Breast epithelium (tissue), 4 donors: ENCODE results near the gene VPS41. TPM values are rescaled to one million over a fixed set of nuclear protein-coding genes. Genes with fewer than 3 reads are reported as not detected.

ENCODE experiments used
- DNase-seq, 2 donors: peaks; one replicate each; pipeline ENCODE4 v3.0.0-alpha.2; 2019; ENCODE audit warnings: low spot score in 2 of 2
- H3K27ac ChIP-seq, 2 donors: fragments of 200-600 bp; sonication (generic) in 1 of 2; one replicate each; pipeline ENCODE4 v1.5.1; 2016 to 2019; ENCODE audit warnings: mild to moderate bottlenecking in 1 of 2
- H3K27me3 ChIP-seq, 2 donors: fragments of 200-600 bp; sonication (generic) in 1 of 2; one replicate each; pipeline versions ENCODE4 v1.5.1 to v1.6.0; 2017 to 2019; ENCODE audit warnings: control low read depth in 1 of 2, mild to moderate bottlenecking in 1 of 2
- H3K36me3 ChIP-seq: fragments of 200-600 bp; one replicate; pipeline ENCODE4 v1.5.1; 2019
- H3K4me1 ChIP-seq, 2 donors: fragments of 200-600 bp; sonication (generic); one replicate each; pipeline ENCODE4 v1.5.1; 2016 to 2019; ENCODE audit warnings: control low read depth in 1 of 2
- H3K4me3 ChIP-seq, 3 donors: fragments of 200-600 bp; sonication (generic); 1 replicate in 2 of 3; 2 replicates in 1 of 3; pipeline ENCODE4 v1.5.1; 2016 to 2019; ENCODE audit warnings: mild to moderate bottlenecking in 3 of 3, moderate library complexity in 2 of 3
- H3K9me3 ChIP-seq, 2 donors: fragments of 200-600 bp; sonication (generic) in 1 of 2; one replicate each; pipeline ENCODE4 v1.5.1; 2016 to 2019; ENCODE audit warnings: control low read depth in 1 of 2
- POLR2A ChIP-seq: fragments of 450-650 bp; IDR thresholded peaks from one replicate; pipeline ENCODE4 v1.6.1; 2016; ENCODE audit warnings: antibody characterized with exemption, mild to moderate bottlenecking, moderate library complexity
- POLR2AphosphoS5 ChIP-seq, 3 donors: sonication (generic); formaldehyde crosslinking; IDR thresholded peaks; one replicate each; pipeline ENCODE4 v1.6.1; 2017; ENCODE audit warnings: antibody characterized with exemption in 3 of 3
- intact Hi-C: fragments of 100-400 bp; cut with DNase I; formaldehyde crosslinking; loops from one replicate; pipeline ENCODE4 v1.15.1; 2023; ENCODE audit warnings: low total_unique reads
- total RNA-seq, 3 donors: library from RNA; depleted of rRNA; stranded (reverse); fragments of >200 nt; gene quantifications; one replicate each; pipeline ENCODE4 v1.1.0, GENCODE V29; 2016
- TF ChIP-seq, protein P1 (sequence below), 3 donors: fragments of 450-650 bp; IDR thresholded peaks; one replicate each; pipeline ENCODE4 v1.5.1; 2016 to 2017; ENCODE audit warnings: antibody characterized with exemption in 3 of 3, mild to moderate bottlenecking in 3 of 3, moderate library complexity in 3 of 3

The VPS41 gene
- total RNA-seq, 3 donors from 2014 or later, result 40.6 to 55.8 (median 45.8) TPM

DNA sequence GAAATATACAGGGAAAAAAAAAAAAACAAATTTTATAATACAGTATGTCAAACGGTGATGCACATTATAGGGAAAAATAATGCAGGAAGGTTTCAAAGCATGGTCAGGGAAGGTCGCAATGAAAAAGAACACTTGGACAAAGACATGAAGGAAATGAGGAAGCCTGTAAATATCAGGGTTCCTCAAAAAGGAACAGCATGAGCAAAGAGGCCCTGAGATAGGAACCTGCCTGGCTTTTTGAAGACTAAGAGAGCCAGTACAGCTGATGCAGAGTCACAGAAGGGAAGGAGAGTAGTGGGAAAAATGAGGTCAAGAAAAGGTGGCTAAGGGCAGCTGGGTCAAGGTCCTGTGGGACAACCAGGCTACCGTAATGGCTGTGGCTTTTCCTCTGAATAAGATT lies 1.9 kb downstream of the VPS41 start:
- DNase-seq, result no peak
- intact Hi-C loops, result no loop called here
- TF ChIP-seq POLR2A (no peak), POLR2AphosphoS5 (IDR thresholded peaks at IDR 0.05) (no peak)
- TF ChIP-seq, protein P1, sequence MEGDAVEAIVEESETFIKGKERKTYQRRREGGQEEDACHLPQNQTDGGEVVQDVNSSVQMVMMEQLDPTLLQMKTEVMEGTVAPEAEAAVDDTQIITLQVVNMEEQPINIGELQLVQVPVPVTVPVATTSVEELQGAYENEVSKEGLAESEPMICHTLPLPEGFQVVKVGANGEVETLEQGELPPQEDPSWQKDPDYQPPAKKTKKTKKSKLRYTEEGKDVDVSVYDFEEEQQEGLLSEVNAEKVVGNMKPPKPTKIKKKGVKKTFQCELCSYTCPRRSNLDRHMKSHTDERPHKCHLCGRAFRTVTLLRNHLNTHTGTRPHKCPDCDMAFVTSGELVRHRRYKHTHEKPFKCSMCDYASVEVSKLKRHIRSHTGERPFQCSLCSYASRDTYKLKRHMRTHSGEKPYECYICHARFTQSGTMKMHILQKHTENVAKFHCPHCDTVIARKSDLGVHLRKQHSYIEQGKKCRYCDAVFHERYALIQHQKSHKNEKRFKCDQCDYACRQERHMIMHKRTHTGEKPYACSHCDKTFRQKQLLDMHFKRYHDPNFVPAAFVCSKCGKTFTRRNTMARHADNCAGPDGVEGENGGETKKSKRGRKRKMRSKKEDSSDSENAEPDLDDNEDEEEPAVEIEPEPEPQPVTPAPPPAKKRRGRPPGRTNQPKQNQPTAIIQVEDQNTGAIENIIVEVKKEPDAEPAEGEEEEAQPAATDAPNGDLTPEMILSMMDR (IDR thresholded peaks at IDR 0.05), result no peak
- Histone ChIP-seq H3K27me3 (no peaks in the 10 kb centered on the region), H3K36me3 (no peaks in the 10 kb centered on the region), H3K4me3 (no peak overlapping the region), H3K4me1 (peaks cover 0 to 6% of the 10 kb centered on the region in 2 donors), H3K27ac (no peak overlapping the region), H3K9me3 (no peaks in the 10 kb centered on the region)

DNA sequence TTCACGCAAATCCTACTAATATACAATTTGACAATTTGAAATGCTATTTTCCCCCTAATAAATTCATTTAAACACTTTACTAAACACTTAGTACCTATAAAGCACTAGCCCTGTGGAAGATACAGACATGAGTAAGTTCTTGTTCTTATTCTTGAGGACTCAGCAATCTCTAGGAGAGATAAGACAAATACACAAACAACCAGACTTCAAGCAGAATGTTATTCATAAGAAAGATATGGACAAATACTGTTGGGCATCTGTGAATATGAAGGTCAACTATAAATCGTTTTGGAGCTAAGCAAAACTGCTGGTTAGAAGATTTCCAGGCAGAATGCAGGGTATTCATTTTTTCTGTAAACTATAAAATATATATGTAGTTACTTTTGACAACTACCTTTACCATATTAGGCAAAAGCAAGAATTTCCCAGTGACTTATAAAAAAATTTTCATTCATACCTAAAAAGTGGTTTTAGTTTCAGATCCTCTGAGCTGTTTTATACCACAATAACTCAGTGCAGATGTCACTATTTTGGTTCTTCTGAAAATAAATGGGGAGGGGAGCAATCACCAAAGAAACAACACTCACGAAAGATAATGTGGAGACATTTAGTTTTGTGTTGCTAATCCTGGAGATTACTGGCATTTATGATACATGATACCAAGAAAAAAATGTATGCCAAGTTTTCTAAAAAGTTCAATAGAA lies 3.8 kb downstream of the VPS41 start:
- Histone ChIP-seq H3K9me3 (no peaks in the 10 kb centered on the region), H3K36me3 (no peaks in the 10 kb centered on the region), H3K4me1 (peaks cover 0 to 6% of the 10 kb centered on the region in 2 donors), H3K27ac (no peak overlapping the region), H3K27me3 (no peaks in the 10 kb centered on the region), H3K4me3 (no peak overlapping the region)
- DNase-seq, result no peak
- intact Hi-C loops, result no loop called here
- TF ChIP-seq POLR2A, result no peak
- TF ChIP-seq, protein P1 (IDR thresholded peaks at IDR 0.05), result no peak
- no peak for TF ChIP-seq POLR2AphosphoS5 (IDR thresholded peaks at IDR 0.05)

DNA sequence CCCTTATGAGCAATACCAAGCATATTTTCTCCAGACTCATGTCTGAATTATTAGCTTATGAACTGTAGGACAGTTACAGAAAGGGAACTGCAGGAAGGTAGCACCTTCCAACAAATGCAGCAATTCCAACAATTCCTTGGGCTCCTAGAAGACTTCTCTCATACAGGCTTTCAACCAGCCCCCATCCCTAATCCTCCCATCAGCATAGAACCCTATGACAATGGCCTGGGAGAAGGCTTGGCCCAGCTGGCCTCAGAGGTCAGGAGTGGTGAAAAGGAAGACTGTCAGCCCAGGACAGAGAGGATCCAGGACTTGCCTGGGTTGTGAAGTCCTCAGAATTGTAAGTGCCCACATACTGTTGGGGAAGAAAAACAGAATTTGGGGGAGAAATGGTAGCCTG lies 5.9 kb downstream of the VPS41 start:
- Histone ChIP-seq H3K9me3 (no peaks in the 10 kb centered on the region), H3K36me3 (no peaks in the 10 kb centered on the region), H3K27ac (no peak overlapping the region), H3K27me3 (no peaks in the 10 kb centered on the region), H3K4me3 (no peak overlapping the region), H3K4me1 (peaks cover 0 to 4% of the 10 kb centered on the region in 2 donors)
- intact Hi-C loops, result no loop called here
- DNase-seq, result no peak
- TF ChIP-seq POLR2AphosphoS5 (IDR thresholded peaks at IDR 0.05) (no peak), POLR2A (no peak)
- TF ChIP-seq, protein P1 (IDR thresholded peaks at IDR 0.05), result no peak

DNA sequence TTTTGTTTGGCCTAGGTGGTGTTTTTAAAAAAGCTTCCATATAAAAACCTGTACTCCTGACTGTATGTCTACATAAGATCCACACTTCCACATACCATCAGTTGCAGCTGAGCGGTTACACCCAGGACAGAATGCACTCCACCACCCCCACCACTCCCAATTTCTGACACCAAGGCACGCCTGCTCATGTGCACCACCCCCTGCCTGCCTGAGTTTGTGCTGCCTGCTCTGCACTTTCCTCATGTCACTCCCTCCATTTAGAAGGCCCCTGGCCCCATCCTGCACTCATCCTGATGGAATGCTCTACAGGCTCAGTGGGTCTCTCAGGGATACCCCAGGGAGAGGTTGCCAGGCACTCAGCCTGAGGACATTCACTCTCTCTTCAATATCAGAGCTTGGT lies 6.5 kb downstream of the VPS41 start:
- no peaks in the 10 kb centered on the region for H3K27me3 ChIP-seq
- DNase-seq, result no peak
- TF ChIP-seq POLR2AphosphoS5 (IDR thresholded peaks at IDR 0.05) (no peak), POLR2A (no peak)
- TF ChIP-seq, protein P1 (IDR thresholded peaks at IDR 0.05), result no peak
- H3K9me3 ChIP-seq, result no peaks in the 10 kb centered on the region
- H3K4me1 ChIP-seq, result no peaks in the 10 kb centered on the region
- no peak overlapping the region for H3K27ac ChIP-seq
- intact Hi-C loops, result no loop called here
- no peaks in the 10 kb centered on the region for H3K36me3 ChIP-seq
- H3K4me3 ChIP-seq, result no peak overlapping the region

DNA sequence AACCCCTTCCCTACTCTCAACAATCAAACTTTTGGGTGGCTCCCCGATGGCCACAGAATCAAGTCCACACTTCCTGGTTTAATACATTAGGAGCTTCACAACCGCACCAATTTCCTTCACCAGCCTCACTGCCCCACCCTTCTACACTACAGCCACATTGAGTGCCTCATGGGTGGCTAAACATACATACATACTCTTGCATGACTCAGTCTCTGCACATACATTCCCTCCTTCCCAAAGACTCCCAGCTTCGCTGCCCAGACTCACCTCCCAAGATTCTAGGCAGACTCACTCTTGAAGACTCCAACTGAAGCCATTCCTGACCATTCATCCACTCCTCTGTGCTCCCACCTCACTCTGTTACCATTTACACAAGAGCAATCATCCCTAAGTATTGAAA lies 15.9 kb downstream of the VPS41 start:
- intact Hi-C loops, result no loop called here

More for the DNA sequence above, 15.9 kb downstream of the VPS41 start:
- Histone ChIP-seq H3K4me1 (no peaks in the 10 kb centered on the region), H3K9me3 (no peaks in the 10 kb centered on the region), H3K4me3 (no peak overlapping the region), H3K27ac (no peak overlapping the region), H3K27me3 (no peaks in the 10 kb centered on the region), H3K36me3 (no peaks in the 10 kb centered on the region)
- TF ChIP-seq POLR2AphosphoS5 (IDR thresholded peaks at IDR 0.05), result no peak
- TF ChIP-seq, protein P1 (IDR thresholded peaks at IDR 0.05), result no peak
- TF ChIP-seq POLR2A, result no peak
- no peak for DNase-seq
